Lower leg skin (tissue), 3 donors: ENCODE measurements around the gene REEP6.

Experiments
- POLR2A ChIP-seq, 2 donors: fragments of 450-650 bp; IDR thresholded peaks; one replicate each; pipeline ENCODE4 v1.6.1; 2016 to 2017; ENCODE audit warnings: antibody characterized with exemption in 2 of 2, mild to moderate bottlenecking in 1 of 2, moderate library complexity in 1 of 2
- TF ChIP-seq, protein P1 (sequence below), 3 donors: fragments of 450-650 bp; IDR thresholded peaks; one replicate each; pipeline ENCODE4 v1.5.1; 2016; ENCODE audit warnings: antibody characterized with exemption in 3 of 3, mild to moderate bottlenecking in 3 of 3, moderate library complexity in 2 of 3

DNA sequence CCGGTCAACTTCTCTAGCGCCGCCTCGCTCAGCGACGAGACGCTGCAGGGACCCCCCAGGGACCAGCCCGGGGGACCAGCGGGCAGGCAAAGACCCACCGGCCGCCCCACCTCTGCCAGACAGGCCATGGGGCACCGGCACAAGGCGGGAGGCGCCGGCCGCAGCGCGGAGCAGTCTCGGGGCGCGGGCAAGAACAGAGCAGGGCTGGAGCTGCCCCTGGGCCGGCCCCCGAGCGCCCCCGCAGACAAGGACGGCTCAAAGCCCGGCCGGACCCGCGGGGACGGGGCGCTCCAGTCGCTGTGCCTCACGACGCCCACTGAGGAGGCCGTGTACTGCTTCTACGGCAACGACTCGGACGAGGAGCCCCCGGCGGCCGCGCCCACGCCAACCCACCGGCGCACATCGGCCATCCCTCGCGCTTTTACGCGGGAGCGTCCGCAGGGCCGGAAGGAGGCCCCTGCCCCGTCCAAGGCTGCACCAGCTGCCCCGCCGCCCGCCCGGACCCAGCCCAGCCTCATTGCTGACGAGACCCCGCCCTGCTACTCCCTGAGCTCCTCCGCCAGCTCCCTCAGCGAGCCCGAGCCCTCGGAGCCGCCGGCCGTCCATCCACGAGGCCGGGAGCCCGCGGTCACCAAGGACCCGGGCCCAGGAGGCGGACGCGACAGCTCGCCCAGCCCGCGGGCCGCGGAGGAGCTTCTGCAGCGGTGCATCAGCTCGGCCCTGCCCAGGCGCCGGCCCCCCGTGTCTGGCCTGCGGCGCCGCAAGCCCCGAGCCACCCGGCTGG lies 23.3 kb upstream of the REEP6 start:
- TF ChIP-seq, protein P1, sequence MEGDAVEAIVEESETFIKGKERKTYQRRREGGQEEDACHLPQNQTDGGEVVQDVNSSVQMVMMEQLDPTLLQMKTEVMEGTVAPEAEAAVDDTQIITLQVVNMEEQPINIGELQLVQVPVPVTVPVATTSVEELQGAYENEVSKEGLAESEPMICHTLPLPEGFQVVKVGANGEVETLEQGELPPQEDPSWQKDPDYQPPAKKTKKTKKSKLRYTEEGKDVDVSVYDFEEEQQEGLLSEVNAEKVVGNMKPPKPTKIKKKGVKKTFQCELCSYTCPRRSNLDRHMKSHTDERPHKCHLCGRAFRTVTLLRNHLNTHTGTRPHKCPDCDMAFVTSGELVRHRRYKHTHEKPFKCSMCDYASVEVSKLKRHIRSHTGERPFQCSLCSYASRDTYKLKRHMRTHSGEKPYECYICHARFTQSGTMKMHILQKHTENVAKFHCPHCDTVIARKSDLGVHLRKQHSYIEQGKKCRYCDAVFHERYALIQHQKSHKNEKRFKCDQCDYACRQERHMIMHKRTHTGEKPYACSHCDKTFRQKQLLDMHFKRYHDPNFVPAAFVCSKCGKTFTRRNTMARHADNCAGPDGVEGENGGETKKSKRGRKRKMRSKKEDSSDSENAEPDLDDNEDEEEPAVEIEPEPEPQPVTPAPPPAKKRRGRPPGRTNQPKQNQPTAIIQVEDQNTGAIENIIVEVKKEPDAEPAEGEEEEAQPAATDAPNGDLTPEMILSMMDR (IDR thresholded peaks at IDR 0.05), result no peak
- no peak for TF ChIP-seq POLR2A (IDR thresholded peaks at IDR 0.05)
